CD4-positive, alpha-beta T cell treated with Interleukin-6 at 100 ng/mL for 8 hours (primary cell): ENCODE data around the gene OR56B4.

ENCODE experiments used
- DNase-seq: peaks from one replicate; pipeline ENCODE4 v3.0.0-alpha.2; 2020; ENCODE audit warnings: mixed read lengths, low spot score

The OR56B4 gene

DNA sequence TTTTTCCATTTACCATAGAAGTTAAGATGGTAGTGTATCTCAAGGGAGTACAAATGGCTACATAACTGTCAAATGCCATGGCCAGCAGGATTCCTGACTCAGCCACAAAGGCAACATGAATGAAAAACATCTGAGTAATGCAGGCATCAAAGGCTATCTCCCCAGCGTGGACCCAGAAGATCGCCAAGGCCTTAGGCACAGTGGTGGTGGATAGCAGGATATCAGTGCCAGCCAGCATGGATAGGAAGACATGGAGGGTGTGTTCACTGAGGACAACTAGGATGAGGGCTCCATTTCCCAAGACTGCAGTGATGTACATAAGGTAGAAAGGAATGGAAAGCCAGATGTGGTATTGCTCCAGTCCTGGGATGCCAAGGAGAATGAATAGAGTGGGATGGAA lies 44.6 kb downstream of the OR56B4 start:
- DNase-seq: no peak

DNA sequence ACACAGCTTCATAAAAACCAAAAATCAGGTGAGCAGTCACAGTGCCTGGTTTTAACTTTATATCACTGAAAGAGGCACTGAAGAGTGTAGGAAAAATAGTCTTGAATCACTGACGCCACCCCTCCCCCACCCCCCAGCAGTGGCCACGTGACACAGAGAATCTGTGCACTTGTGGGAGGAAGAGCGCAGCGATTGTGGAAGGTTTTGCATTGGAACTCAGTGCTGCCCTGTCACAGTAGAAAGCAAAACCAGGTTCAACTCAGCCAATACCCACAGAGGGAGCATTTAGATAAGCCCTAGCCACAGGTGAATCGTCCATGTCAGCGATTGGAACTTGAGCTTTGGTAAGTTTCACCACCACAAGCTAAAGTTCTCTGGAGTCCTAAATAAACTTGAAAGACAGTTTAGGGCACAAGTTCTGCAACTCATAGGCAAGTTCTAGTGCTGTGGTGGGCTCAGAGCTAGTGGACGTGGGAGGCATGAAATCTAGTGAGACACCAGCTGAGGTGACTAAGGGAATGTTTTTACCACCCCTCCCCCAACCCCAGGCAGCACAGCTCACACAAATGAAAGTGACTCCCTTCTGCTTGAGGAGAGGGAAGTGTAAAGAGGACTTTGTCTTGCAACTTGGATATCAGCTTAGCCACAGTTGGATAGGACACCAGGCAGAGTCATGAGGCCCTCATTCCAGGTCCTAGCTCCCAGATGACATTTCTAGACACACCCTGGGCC lies 49.3 kb downstream of the OR56B4 start:
- no peak for DNase-seq
